ENCODE results near the gene UBE3C.

- TF ChIP-seq CTCF (IDR thresholded peaks at IDR 0.05; ENCODE audit: insufficient read depth, low read length) (no peak), REST (IDR thresholded peaks at IDR 0.05; ENCODE audit: insufficient replicate concordance, low read depth) (no peak)
These were observed 84.0 kb downstream of the UBE3C start for GRCh38 chr7:157222687-157223086.
